ENCODE measurements around the gene CIBAR2. TPM values are rescaled to one million over a fixed set of nuclear protein-coding genes. Genes with fewer than 3 reads are reported as not detected.

Gene CIBAR2
- total RNA-seq, 1 donor from 2014 or later: not detected

DNA sequence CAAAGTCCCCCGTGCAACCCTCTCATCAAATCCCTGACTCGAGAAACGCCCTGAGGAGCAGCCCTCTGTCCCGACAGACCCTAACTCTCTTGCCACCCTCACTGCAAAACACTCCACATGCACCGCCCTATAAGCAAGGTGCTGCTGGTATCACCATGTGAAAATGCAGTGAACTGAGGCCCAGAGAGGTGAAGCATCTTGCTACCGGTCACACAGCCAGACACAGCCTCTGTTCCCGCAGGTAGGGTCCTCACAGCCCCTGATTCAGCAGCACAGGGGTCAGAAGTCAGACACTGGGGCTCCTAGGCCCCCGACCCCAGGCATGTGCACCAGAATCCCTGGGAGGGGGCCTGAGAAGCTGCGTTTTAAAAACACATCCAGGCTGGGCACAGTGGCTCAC lies 1.1 kb downstream of the CIBAR2 start:
- no peaks in the 10 kb centered on the region for H3K36me3 Mint-ChIP-seq (ENCODE audit: unreplicated experiment)
- H3K4me3 Mint-ChIP-seq (ENCODE audit: unreplicated experiment): no peak overlapping the region
- H3K9me3 Mint-ChIP-seq (ENCODE audit: unreplicated experiment): peaks cover 6% of the 10 kb centered on the region
- no peak overlapping the region for H3K27ac Mint-ChIP-seq (ENCODE audit: unreplicated experiment)
- H3K4me1 Mint-ChIP-seq (ENCODE audit: low read depth, unreplicated experiment): peaks cover 7% of the 10 kb centered on the region
- no peak for DNase-seq
- TF ChIP-seq, protein P1, sequence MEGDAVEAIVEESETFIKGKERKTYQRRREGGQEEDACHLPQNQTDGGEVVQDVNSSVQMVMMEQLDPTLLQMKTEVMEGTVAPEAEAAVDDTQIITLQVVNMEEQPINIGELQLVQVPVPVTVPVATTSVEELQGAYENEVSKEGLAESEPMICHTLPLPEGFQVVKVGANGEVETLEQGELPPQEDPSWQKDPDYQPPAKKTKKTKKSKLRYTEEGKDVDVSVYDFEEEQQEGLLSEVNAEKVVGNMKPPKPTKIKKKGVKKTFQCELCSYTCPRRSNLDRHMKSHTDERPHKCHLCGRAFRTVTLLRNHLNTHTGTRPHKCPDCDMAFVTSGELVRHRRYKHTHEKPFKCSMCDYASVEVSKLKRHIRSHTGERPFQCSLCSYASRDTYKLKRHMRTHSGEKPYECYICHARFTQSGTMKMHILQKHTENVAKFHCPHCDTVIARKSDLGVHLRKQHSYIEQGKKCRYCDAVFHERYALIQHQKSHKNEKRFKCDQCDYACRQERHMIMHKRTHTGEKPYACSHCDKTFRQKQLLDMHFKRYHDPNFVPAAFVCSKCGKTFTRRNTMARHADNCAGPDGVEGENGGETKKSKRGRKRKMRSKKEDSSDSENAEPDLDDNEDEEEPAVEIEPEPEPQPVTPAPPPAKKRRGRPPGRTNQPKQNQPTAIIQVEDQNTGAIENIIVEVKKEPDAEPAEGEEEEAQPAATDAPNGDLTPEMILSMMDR (IDR thresholded peaks at IDR 0.05; ENCODE audit: partially characterized antibody, unreplicated experiment): no peak
- peaks cover 5% of the 10 kb centered on the region for H3K27me3 Mint-ChIP-seq (ENCODE audit: unreplicated experiment)

DNA sequence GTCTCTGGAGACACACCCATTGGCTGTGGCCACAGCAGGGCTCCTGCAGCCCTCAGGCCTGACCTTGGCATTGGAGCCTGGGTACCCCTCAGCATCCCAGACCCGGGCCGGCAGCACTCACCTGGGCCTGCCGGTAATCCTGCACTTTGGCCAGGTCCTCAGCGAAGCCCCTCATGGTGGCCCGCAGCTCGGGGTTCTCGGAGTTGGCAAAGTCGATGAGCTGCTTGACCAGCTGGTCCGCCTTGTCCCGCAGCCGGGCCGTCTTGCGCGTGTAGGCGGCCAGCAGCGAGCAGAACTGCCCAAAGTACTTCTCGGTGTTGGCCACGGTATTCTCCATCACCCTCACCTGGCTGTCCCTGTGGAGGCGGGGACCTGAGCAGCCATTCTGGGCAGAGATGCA lies 2.2 kb downstream of the CIBAR2 start:
- TF ChIP-seq, protein P1 (IDR thresholded peaks at IDR 0.05; ENCODE audit: partially characterized antibody, unreplicated experiment): no peak
- H3K27ac Mint-ChIP-seq (ENCODE audit: unreplicated experiment): no peak overlapping the region

GRCh38 chr16:85107532-85107931 lies 4.7 kb downstream of the CIBAR2 start:
- TF ChIP-seq, protein P1 (IDR thresholded peaks at IDR 0.05; ENCODE audit: partially characterized antibody, unreplicated experiment): no peak
- no peak for DNase-seq
- no peak overlapping the region for H3K4me3 Mint-ChIP-seq (ENCODE audit: unreplicated experiment)
- no peaks in the 10 kb centered on the region for H3K4me1 Mint-ChIP-seq (ENCODE audit: low read depth, unreplicated experiment)
- H3K9me3 Mint-ChIP-seq (ENCODE audit: unreplicated experiment): peaks cover 4% of the 10 kb centered on the region
- H3K27me3 Mint-ChIP-seq (ENCODE audit: unreplicated experiment): peaks cover 5% of the 10 kb centered on the region
- no peak overlapping the region for H3K27ac Mint-ChIP-seq (ENCODE audit: unreplicated experiment)
- H3K36me3 Mint-ChIP-seq (ENCODE audit: unreplicated experiment): no peaks in the 10 kb centered on the region

More for the DNA sequence above, 2.2 kb downstream of the CIBAR2 start:
- H3K4me1 Mint-ChIP-seq (ENCODE audit: low read depth, unreplicated experiment): peaks cover 7% of the 10 kb centered on the region
- DNase-seq: no peak
- peaks cover 5% of the 10 kb centered on the region for H3K27me3 Mint-ChIP-seq (ENCODE audit: unreplicated experiment)
- H3K36me3 Mint-ChIP-seq (ENCODE audit: unreplicated experiment): no peaks in the 10 kb centered on the region
- peaks cover 6% of the 10 kb centered on the region for H3K9me3 Mint-ChIP-seq (ENCODE audit: unreplicated experiment)
- H3K4me3 Mint-ChIP-seq (ENCODE audit: unreplicated experiment): no peak overlapping the region

GRCh38 chr16:85107083-85107482 lies 5.2 kb downstream of the CIBAR2 start:
- Mint-ChIP-seq H3K27ac (ENCODE audit: unreplicated experiment) (no peak overlapping the region), H3K36me3 (ENCODE audit: unreplicated experiment) (no peaks in the 10 kb centered on the region), H3K9me3 (ENCODE audit: unreplicated experiment) (peaks cover 4% of the 10 kb centered on the region), H3K4me3 (ENCODE audit: unreplicated experiment) (no peak overlapping the region), H3K27me3 (ENCODE audit: unreplicated experiment) (peaks cover 5% of the 10 kb centered on the region), H3K4me1 (ENCODE audit: low read depth, unreplicated experiment) (no peaks in the 10 kb centered on the region)
- DNase-seq: no peak
- TF ChIP-seq, protein P1 (IDR thresholded peaks at IDR 0.05; ENCODE audit: partially characterized antibody, unreplicated experiment): no peak

DNA sequence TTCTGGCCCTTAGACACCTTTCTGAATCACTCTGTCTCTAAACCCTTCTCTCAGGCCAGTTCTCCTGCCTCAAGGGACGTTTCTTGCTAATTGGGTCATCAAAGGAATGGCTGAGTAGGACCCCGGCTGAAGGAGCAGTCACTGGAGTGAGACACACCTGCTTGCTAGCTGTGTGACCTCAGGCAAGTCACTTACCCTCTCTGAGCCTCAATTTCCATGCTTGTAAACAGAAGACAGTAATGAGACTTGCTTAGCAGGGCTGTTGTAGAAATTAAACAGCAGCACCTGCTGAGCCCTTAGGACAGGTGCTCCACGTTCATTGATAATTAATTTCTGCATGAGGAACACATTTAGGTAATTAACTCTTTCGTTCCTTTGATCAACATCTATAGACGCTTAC lies 6.8 kb downstream of the CIBAR2 start:
- no peaks in the 10 kb centered on the region for H3K36me3 Mint-ChIP-seq (ENCODE audit: unreplicated experiment)
- no peak for DNase-seq

More for the DNA sequence above, 6.8 kb downstream of the CIBAR2 start:
- H3K27me3 Mint-ChIP-seq (ENCODE audit: unreplicated experiment): peaks cover 2% of the 10 kb centered on the region
- no peak overlapping the region for H3K27ac Mint-ChIP-seq (ENCODE audit: unreplicated experiment)
- H3K9me3 Mint-ChIP-seq (ENCODE audit: unreplicated experiment): peaks cover 2% of the 10 kb centered on the region
- TF ChIP-seq, protein P1 (IDR thresholded peaks at IDR 0.05; ENCODE audit: partially characterized antibody, unreplicated experiment): no peak
- no peak overlapping the region for H3K4me3 Mint-ChIP-seq (ENCODE audit: unreplicated experiment)
- no peaks in the 10 kb centered on the region for H3K4me1 Mint-ChIP-seq (ENCODE audit: low read depth, unreplicated experiment)
